ENCODE data around the gene NUP93. TPM values are rescaled to one million over a fixed set of nuclear protein-coding genes. Genes with fewer than 3 reads are reported as not detected.
A peak's percentile ranks its signal among the peaks of the same experiment; 100 is the strongest.

The NUP93 gene
- polyA plus RNA-seq, 2 of the 4 experiments (the other 2 are of a cell fraction), result 87.3 to 91.4 TPM

- TF ChIP-seq USF2 (IDR thresholded peaks at IDR 0.05) (peak; percentile 78), MYC (IDR thresholded peaks at IDR 0.05; ENCODE audit: borderline replicate concordance, low read length) (no peak), GATA3 (IDR thresholded peaks at IDR 0.05; ENCODE audit: borderline replicate concordance) (no peak), NFE2L2 (conservative IDR thresholded peaks at IDR 0.05; ENCODE audit: low read length) (0 out of 2 replicates have a peak, but pooled peaks have one; percentile 13)
Observed at GRCh38 chr16:56691885-56692284, 38.0 kb upstream of the NUP93 start (continued).

- peaks cover 17% of the 10 kb centered on the region for H3K4me1 ChIP-seq
- ATAC-seq (no peak), FAIRE-seq (no peak), DNase-seq (ENCODE audit: low read depth in 1 of 2, low spot score in 1 of 2) (no peak)
- peaks cover 6% of the 10 kb centered on the region; the same call in 1 of the 3 replicates for H3K9me3 ChIP-seq
- WGBS (ENCODE audit: missing lambda C conversion rate), result no CpG with 5 or more reads among the region's 1 CpG
- CTCF ChIA-PET, result interaction anchor here (0.8 to 2.7 kb wide), 7 partner anchors 21 to 181 kb away, joined by 3 to 8 read pairs (median 5); no protein-coding TSS in a partner anchor
- H3K4me3 ChIP-seq, result no peak overlapping the region
- H3K4me2 ChIP-seq, result no peak overlapping the region
- no peak overlapping the region for H3K27ac ChIP-seq
- TF ChIP-seq TFCP2L1 (CRISPR knock-in tag; IDR thresholded peaks at IDR 0.05) (no peak), KDM1A (IDR thresholded peaks at IDR 0.05; ENCODE audit: low read depth) (no peak), RNF2 (IDR thresholded peaks at IDR 0.05; ENCODE audit: borderline replicate concordance, low read depth) (no peak), RCOR1 (IDR thresholded peaks at IDR 0.05; ENCODE audit: low read depth, low read length) (no peak), CEBPB (IDR thresholded peaks at IDR 0.05) (no peak), RARB (CRISPR knock-in tag; IDR thresholded peaks at IDR 0.05) (no peak), EP300 (IDR thresholded peaks at IDR 0.05) (no peak), REST (IDR thresholded peaks at IDR 0.05) (no peak), RAD21 (conservative IDR thresholded peaks at IDR 0.05 in 1 of 2, IDR thresholded peaks at IDR 0.05 in 1 of 2) (no peak), SREBF2 (IDR thresholded peaks at IDR 0.05) (no peak)
- POLR2A ChIA-PET, result interaction anchor here (2.4 kb wide), 1 partner anchor 12 kb away, joined by 7 read pairs; the partner anchor contains the start of gene MT1X
Observed at GRCh38 chr16:56695246-56695645, 34.7 kb upstream of the NUP93 start.

GRCh38 chr16:56697456-56698155 is 32.3 kb upstream of the NUP93 start:
- POLR2A ChIA-PET, result no interaction called here
- 63% methylated on average over 5 of the region's 5 CpGs for WGBS (ENCODE audit: missing lambda C conversion rate)
- FAIRE-seq (no peak), DNase-seq (ENCODE audit: low read depth in 1 of 2, low spot score in 1 of 2) (no peak), ATAC-seq (no peak)
- Histone ChIP-seq H3K4me2 (no peak overlapping the region), H3K9me3 (peaks cover 6% of the 10 kb centered on the region; the same call in 1 of the 3 replicates), H3K4me3 (no peak overlapping the region), H3K4me1 (peaks cover 3% of the 10 kb centered on the region), H3K27ac (no peak overlapping the region)
- CTCF ChIA-PET, result interaction anchor here (0.8 to 2.4 kb wide), 10 partner anchors 12 to 365 kb away, joined by 3 to 10 read pairs (median 5); no protein-coding TSS in a partner anchor
- TF ChIP-seq BCL3 (IDR thresholded peaks at IDR 0.05) (no peak), CBX8 (IDR thresholded peaks at IDR 0.05) (no peak), CEBPB (IDR thresholded peaks at IDR 0.05) (no peak), HES2 (IDR thresholded peaks at IDR 0.05) (no peak), SMC3 (IDR thresholded peaks at IDR 0.05) (no peak), JUN (IDR thresholded peaks at IDR 0.05) (no peak), JUNB (IDR thresholded peaks at IDR 0.05) (no peak), MAZ (IDR thresholded peaks at IDR 0.05; ENCODE audit: borderline replicate concordance, low read depth, low read length) (no peak), ZC3H11A (IDR thresholded peaks at IDR 0.05) (no peak), FOSB (CRISPR knock-in tag; IDR thresholded peaks at IDR 0.05) (no peak), TFCP2L1 (CRISPR knock-in tag; IDR thresholded peaks at IDR 0.05) (no peak), KDM5A (IDR thresholded peaks at IDR 0.05) (no peak), POLR2AphosphoS2 (conservative IDR thresholded peaks at IDR 0.05; ENCODE audit: low read length) (no peak), RFX5 (IDR thresholded peaks at IDR 0.05) (no peak)
